GM12872 (cell line): Measurements from ENCODE around the gene BCAS1.

Experiments used
- CTCF ChIP-seq: IDR thresholded peaks from 3 replicates; pipeline ENCODE4 v1.5.1; 2011; ENCODE audit warnings: low read depth, mild to moderate bottlenecking, low read length, moderate library complexity; ENCODE audit not compliant: insufficient read depth

Gene BCAS1

GRCh38 chr20:54002741-54003140 is 67.7 kb downstream of the BCAS1 start:
- no peak for TF ChIP-seq CTCF

- TF ChIP-seq CTCF: no peak
Observed at GRCh38 chr20:54002056-54002575, 68.3 kb downstream of the BCAS1 start.

GRCh38 chr20:54000914-54001313 is 69.5 kb downstream of the BCAS1 start:
- TF ChIP-seq CTCF: no peak

GRCh38 chr20:54000262-54000661 is 70.1 kb downstream of the BCAS1 start:
- no peak for TF ChIP-seq CTCF

- no peak for TF ChIP-seq CTCF
Observed at GRCh38 chr20:53999077-53999476, 71.3 kb downstream of the BCAS1 start.

GRCh38 chr20:53996584-53997486 is 73.6 kb downstream of the BCAS1 start:
- TF ChIP-seq CTCF: no peak

GRCh38 chr20:53995949-53996348 is 74.4 kb downstream of the BCAS1 start:
- no peak for TF ChIP-seq CTCF
